Left colon (tissue), 2 donors: ENCODE data around the gene UBAC2. TPM values are rescaled to one million over a fixed set of nuclear protein-coding genes. Genes with fewer than 3 reads are reported as not detected.
A peak's percentile ranks its signal among the peaks of the same experiment; 100 is the strongest.

Experiments used
- ATAC-seq: fragments of 200-7000 bp; cut with Tn5 transposase; one replicate; pipeline ENCODE4 v1.9.1; 2020; ENCODE audit warnings: mild to moderate bottlenecking, moderate library complexity
- DNase-seq, 2 donors: peaks; one replicate each; pipeline ENCODE4 v3.0.0-alpha.2; 2020
- intact Hi-C, 2 donors: fragments of 100-400 bp; cut with DNase I in 1 of 2; cut with micrococcal nuclease in 1 of 2; formaldehyde crosslinking; loops; one replicate each; pipeline versions ENCODE4 v1.11.2 to v1.14.0; 2022; cut with DNase I, micrococcal nuclease
- total RNA-seq, 2 donors: library from RNA; stranded (reverse); fragmentation: NEBNext Ultra II Directional; extraction: Animal tissue kit (Norgen Biotek cat#: 25700); gene quantifications; one replicate each; pipeline ENCODE4 v1.2.1, GENCODE V29; 2021
- donor health status: DM: no; HTN: no; CAD: no.
- donor health status: DM: yes; HTN: yes; CAD: no.

UBAC2 gene
- total RNA-seq, 2 donors from 2014 or later = 63.7 to 75.5 TPM

DNA sequence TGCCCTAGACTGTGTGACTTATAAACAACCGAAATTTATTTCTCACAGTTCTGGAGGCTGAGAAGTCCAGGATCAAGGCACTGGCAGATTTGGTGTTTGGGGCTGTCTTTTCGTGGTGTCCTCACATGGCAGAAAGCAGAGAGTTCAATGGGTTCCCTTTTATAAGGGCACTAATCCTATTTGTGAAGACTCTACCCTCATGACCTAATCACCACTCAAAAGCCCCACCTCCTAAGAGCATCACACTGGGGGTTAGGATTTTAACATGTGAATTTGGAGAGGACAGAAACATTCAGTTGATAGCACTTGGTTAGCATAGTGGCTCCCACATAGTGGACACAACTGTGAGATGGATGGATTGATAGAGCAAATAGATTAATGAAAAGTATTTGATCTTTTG is 79.0 kb downstream of the UBAC2 start:
- ATAC-seq = peak; percentile 26
- no peak for DNase-seq
- intact Hi-C loops = no loop called here

DNA sequence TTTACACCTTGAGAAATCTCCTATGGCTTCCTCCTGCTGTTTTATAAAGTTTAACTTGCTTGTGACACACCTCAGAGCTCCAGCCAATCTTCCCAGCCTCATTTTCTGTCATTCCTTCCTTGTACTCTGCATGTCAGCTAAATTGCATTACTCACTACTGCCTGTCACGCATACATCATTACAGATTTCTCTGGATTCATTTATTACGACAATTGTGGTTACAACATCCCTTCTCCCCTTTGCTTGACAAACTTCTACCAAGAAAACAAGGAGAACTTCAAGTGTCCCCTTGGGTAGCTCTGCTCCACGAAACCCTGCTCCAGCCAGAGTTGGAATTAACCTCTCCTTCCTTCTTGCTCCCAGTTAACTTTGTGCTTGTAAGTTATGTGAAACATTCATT is 79.5 kb downstream of the UBAC2 start:
- ATAC-seq = peak; percentile 94
- intact Hi-C loops = no loop called here
- no peak for DNase-seq

DNA sequence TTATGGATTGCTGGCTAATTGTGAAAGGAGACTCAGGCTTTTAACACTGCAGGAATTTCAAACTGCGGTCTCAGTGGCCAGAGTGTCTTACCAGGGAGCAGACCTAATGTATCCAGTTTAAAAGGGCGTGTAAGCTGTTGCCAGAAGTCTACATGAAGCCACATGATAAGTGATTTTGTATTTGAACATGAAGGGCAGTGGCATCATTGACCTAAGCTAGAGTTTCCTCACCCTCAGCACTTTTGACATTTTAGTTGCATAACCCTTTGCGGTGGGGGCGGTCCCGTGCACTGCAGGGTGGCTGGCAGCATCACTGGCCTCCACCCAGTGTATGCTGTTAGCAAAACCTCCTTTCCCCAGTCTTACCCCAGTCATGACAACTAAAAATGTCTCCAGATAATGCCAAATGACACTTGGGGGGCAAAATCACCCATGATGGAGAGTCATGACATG is 81.2 kb downstream of the UBAC2 start:
- ATAC-seq (no peak), DNase-seq (peak; percentile 49 to 54)

DNA sequence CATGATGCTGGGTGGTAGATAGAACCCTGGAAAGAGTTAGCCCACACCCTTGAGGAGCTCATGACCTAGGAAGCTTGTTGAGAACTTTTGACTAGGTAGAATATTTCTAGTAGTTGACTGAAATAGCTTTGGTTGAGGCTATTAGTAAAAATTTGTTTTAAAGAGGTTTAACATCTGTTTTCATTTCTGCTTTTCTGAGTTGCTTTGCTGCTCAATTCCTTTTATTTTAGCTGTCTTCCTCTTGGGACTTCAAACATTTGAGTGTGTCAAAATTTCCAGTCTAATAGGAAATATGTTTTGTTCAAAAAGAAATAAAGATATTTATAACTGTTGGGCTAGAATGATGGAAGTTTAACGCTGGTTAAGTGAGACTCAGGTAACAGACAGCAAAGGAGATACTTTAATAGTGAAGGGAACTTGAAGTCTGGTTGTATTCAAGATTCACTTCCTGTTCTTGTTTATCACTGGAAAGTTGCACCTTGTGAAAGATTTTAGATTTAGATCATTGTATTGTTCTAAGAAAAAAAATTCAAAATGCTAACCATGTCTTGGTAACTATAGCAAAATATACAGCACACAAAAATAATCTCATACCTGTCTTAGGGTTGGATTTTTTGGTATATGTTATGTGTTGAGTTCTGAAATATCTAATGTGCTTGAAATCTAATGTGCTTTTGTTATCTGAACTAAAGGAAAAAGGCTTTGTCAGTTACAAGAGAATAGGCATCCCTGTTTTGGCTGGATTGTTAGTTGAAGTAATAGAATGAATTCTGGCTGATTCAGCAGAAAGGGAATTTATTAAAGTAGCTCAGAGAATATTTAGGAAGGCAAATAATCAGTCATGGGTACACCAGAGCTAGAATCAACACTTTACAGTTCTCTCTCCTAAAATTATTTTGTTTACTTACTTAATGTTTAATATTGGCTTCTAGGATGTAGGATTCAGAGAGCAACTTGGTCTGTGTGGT is 81.9 kb downstream of the UBAC2 start:
- ATAC-seq = no peak
- DNase-seq = no peak
- intact Hi-C loops = no loop called here

More for the DNA sequence above, 81.2 kb downstream of the UBAC2 start:
- intact Hi-C loops = no loop called here

DNA sequence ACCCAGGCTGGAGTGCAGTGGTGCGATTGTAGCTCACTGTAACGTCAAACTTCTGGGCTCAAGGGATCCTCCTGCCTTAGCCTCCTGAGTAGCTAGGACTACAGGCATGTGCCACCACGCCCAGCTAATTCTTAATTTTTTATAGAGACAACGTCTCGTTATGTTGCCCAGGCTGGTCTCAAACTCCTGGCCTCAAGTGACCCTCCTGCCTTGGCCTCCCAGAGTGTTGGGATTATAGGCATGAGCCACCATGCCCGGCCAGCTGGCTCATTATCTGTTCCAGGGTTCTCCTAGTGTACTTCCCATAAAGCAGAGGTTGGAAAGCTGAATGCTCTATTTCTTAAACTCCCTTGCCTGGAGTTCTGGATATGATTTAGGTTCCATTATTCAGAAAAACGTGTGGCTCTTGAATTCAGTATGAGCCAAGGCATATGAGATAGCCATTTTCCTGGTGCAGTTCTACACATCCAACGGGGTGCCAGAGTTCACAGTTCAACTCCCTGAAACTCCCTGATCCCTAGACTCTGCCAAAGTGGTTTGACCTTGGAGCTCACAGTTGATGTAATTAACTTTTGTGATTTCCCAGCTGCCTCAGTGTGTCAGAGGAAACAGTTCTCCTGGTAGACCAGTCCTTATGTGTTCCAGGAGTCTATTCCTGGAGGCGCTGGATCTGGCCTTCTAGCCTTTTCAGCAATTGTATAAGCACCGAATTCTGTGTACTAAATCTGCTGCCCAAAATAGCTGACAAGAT is 85.0 kb downstream of the UBAC2 start:
- DNase-seq = no peak
- ATAC-seq = peak; percentile 84
- intact Hi-C loops = no loop called here

DNA sequence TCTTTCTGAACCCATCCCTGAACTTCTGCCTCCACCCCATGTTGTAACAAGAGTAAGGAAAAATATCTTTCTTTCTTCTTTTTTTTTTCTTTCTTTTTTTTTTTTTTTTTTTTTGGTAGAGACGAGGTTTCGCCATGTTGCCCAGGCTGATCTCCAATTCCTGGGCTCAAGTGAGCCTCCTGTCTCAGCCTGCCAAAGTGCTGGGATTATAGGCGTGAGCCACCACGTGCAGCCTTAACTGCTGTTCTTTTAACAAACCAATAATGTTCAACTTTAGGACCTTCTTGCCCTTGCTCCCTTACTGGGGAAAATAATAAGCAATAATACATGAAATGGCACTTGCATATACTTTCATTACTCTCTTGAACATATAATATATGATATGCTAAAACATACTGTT is 86.9 kb downstream of the UBAC2 start:
- intact Hi-C loops = no loop called here
- DNase-seq (no peak), ATAC-seq (no peak)

DNA sequence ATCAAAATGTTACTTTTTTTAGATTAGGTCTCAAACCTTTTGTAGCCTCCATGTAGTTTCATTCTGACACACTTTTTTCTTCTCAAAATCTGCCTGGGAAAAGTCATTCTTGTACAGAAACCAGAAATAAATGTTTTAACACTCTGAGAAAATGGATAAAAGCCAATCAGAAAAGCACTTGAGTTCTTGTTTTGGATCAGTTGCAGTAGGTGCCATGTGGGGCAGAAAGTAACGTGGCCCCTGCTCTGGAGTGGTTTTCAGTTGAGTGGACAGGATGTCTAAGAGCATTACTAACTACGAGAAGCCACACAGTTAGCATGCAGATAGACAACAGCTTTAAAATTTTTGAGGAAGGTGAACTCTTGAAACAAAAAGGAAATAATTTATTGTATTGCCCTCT is 87.4 kb downstream of the UBAC2 start:
- intact Hi-C loops = no loop called here
- ATAC-seq = no peak

DNA sequence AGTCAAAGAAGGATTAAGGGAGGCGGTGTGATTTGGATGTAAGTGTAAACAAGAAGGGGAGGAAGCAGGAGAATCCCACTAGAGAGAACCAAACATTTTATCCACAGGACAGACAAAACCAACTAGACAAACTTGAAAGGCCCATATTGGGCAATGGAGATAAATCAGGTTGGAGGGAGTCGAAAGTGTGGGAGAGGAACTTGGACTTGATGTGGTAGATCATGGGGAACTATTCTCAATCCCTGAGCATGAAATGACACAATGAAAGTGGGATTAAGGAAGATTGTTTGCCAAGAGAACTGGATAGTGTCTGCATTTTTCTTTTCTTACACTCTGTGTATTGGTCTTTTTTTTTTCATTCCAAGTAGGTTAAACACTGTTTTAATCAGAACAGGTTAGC is 88.6 kb downstream of the UBAC2 start:
- DNase-seq (no peak), ATAC-seq (no peak)
- intact Hi-C loops = no loop called here

More for the DNA sequence above, 87.4 kb downstream of the UBAC2 start:
- DNase-seq = no peak

DNA sequence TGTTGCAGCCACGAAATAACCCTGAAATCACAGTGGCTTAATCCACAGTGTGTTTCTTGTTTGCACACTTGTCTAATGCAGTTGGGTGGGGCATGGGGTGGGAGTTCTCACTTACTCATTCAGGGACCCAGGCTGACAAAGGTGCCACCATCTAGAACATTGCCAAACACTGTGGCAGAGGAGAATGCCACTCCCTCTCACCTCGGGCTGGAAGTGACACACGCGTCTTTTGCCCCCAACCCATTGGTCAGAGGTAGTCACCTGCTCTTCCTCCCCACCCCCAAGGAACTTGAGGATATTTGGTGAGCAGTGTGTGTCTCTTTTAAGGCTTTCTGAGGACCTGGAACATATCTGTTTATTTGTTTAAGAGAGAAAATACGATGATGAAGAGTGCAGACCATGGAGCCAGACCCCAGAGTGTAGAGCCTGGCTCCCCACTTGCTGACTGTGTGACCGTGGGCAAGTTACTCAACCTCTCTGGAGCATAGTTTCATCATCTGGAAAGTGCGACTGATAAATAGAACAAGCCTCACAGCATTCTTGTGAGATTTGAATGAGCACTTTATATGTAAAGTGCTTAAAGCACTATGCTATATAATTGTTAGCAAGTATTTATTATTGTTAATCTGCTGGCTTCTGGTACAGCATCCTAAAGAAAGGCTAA is 89.2 kb downstream of the UBAC2 start:
- DNase-seq (no peak), ATAC-seq (no peak)
- intact Hi-C loops = no loop called here

DNA sequence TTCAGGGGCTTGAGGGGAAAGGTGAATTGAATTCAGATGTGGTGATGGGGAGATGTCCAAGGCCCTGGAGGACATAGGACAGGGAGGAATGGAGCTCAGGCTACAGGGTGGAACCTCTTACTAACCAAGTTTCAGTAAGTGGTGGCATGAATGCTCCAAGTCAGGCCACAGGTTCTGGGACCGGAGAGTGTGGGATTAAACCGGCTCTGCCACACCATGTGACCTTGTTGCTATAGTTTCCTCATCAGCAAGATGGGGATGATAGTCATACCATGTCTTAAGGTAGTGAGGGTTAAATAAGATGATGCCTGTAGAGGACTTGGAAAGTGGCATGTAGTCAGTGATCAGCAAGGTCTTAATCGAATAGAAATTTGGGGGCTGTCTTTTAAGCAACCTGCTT is 90.2 kb downstream of the UBAC2 start:
- DNase-seq (no peak), ATAC-seq (no peak)
- intact Hi-C loops = no loop called here

DNA sequence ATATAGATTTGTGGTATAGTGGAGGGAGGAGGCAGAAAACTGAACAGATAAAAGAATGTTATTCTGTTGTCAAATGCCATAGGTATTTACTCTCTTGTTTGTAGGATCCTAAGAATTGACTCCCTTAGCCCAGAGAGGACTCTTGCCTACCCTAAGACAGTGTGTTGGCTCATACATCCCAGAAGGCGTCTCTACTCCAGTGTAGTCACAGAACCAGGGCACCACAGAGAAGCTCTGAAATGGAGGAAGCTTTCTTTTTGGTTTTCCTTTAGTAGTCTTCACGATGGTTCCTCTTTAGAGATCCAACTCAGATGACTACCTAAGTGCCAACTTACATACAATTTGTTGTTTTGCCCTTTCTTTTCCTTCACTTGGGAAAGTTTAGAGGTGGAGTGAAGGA is 92.5 kb downstream of the UBAC2 start:
- intact Hi-C loops = no loop called here

DNA sequence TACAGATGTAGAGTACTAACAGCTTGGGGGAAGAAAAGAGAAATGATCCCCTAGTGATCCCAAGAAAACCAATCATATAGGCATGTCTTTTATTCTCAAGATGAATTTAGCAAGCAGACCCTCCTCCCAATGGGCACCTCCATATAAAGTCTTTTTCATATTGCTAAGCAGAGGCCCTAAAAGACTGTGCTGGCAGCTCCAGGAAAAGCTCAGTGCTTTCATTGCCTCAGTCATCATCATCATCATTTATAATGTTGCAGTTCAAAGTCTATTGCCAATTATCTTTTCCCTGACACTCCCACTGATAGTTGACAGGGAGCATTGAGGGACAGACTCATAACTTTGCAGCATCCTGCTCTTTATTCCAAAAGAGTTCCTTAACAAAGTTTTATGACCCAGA is 93.5 kb downstream of the UBAC2 start:
- ATAC-seq (peak; percentile 97), DNase-seq (no peak)
- intact Hi-C loops = no loop called here

More for the DNA sequence above, 92.5 kb downstream of the UBAC2 start:
- DNase-seq (no peak), ATAC-seq (no peak)

DNA sequence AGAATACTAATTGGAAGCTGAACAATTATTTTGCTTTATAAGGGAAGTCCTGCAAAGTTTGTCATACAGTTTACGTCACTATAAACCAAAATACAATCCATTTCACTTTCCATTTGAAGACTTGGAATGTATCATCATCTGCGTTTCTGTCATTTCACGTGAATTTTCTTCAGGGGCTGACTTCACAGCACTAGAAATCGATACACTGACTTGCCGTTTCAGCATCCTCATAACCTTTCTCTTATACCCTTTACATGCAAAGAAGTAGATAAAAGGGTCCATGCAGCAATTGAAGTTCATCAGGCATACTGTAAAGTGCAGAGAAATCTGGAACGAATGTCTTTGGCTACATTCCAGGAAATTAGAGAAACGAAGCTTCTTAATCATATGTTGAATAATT is 94.3 kb downstream of the UBAC2 start:
- DNase-seq (no peak), ATAC-seq (no peak)
- intact Hi-C loops = no loop called here

DNA sequence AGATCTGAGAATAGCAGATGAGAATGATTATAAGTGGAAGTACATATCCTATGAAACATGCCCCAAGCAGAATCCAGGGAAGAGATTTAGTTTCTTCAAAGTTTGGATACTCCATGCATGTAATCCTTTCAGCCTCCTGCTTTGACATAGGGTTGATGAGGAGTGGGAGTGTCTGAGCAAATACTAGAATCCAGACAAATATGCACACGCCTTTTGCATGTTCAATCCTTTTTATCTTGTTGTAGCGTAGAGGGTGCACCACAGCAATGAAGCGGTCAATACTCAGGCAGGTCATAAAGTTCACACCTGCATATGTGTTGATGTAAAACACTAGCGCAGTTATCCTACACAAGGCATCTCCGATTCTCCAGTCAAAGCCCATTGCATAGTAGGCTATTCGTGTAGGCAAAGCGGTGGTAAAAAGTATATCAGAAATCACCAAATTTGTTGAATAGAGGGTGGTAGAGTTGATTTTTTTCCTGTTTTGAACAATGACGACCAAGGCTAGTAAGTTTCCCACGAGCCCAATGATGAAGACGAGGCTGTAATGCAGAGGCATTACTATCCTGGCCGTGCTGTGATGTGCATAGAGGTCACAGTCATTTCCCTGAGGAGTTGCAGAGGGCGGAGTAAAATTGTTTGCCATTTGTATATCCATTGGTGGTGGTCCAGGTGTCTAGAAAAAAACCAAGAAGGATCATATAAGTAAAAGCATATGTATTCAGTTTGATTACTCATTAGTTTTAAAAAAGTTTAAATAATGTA is 95.0 kb downstream of the UBAC2 start:
- DNase-seq = no peak
- ATAC-seq = no peak
- intact Hi-C loops = no loop called here

DNA sequence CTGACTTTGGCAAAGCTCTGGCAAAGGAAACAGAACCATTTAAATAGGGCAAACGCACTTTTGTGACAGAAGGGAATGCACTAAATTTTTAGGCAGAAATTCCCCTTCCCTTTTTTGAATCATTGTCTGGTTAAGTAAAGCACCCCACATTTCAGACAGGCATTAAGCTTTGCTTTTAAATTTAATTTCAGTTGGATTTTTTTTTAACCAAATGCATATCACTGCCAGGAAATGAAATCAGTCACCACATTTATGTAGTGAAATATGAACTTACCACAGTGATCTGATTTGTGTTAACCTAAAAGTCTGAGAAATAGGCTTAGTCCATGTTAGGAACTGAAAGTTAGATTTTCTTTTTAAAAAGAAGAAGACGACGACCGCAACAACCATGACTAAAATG is 95.7 kb downstream of the UBAC2 start:
- DNase-seq (no peak), ATAC-seq (no peak)
- intact Hi-C loops = no loop called here

DNA sequence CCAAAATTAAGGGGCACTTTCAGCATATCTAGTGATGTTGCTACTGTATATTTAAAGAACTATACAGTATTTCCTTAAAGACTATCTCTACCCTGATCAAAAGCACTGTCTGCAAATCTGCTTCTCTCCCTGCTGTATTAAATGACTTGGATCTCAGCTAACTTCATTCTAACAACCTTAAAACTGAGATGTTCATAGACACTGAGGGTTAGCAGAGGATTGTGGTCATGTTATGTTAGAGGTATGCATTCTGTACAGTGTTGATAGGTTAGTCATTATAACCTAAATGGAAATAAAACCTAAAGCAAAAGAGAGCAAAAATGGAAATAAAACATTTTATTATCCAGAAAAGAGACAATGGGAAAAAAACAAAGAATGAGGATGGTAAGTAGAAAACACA is 96.7 kb downstream of the UBAC2 start:
- DNase-seq = no peak
- no peak for ATAC-seq
- intact Hi-C loops = no loop called here

DNA sequence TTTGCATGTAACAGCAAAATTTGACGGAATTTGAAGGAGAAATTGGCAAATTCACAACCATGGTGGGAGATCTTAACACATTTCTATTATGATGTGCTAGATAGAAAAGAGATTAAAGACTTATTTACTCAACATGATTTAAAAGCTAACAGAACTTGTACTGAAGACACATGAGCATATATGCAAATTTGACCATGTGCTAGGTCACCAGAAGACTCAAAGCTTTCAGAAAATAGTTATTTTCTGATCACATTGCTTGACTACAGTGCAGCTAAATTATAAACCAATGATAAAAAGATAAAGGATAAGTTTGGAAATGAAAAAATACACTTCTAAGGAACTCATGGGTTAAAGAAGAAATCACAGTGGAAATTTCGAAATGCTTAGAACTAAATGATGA is 97.4 kb downstream of the UBAC2 start:
- ATAC-seq (no peak), DNase-seq (no peak)
- intact Hi-C loops = no loop called here

DNA sequence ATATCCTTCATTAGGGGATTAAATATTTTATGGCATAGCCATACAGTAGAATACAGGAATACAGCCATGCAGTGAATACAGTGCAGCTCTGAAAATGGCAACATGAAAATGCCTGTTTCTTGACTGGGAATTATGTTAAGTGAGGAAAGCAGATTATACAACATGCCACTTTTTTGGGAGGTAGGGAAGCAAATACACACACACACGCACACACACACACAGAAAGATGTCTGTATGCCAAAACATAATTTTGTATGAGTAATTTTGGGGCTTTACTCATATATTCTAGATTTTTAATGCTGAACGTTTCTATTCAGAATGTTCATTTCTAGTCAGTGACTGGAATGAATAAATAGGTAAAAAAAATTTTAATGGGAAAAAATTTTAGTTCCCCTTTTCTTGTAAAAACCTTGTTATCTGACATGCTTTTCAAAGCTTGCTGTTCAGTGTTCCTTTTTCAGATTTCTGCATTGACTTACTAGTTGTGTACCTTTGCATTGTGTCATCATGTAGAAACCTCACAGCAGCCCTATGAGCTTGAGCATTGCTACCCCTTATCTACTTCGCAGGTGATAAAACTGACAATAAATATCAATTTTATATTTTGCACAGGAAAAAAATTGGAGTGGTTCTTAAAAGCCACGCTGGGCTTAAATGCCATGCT is 98.7 kb downstream of the UBAC2 start:
- intact Hi-C loops = no loop called here
- DNase-seq (no peak), ATAC-seq (no peak)
